B cell (primary cell): ENCODE results near the gene CRACR2A. TPM values are rescaled to one million over a fixed set of nuclear protein-coding genes. Genes with fewer than 3 reads are reported as not detected.

ENCODE experiments used
- ATAC-seq: fragments of 200-7000 bp; cut with Tn5 transposase; one replicate; pipeline ENCODE4 v1.10.0; 2021; ENCODE audit warnings: low read depth, mild to moderate bottlenecking, moderate number of reproducible peaks, moderate library complexity
- CTCF ChIA-PET: fragments of 350-600 bp; sonication (Branson Sonifier 250); formaldehyde crosslinking; loops from one replicate; lab custom pipeline; 2021; ENCODE audit warnings: antibody characterized with exemption, inconsistent platforms; lab: Charles Lee
- POLR2A ChIA-PET: fragments of 350-600 bp; sonication (Branson Sonifier 250); formaldehyde crosslinking; loops from one replicate; lab custom pipeline; 2021; ENCODE audit warnings: antibody characterized with exemption; lab: Charles Lee
- DNase-seq: peaks from one replicate; pipeline ENCODE4 v3.0.0; 2013
- H2AFZ ChIP-seq: 2 replicates; pipeline ENCODE4 v1.6.1; 2012; ENCODE audit warnings: mild to moderate bottlenecking, low read depth, low read length; ENCODE audit not compliant: insufficient read depth, poor library complexity, severe bottlenecking
- H3K27ac ChIP-seq, 2 donors: 1 replicate in 1 of 2; 2 replicates in 1 of 2; pipeline ENCODE4 v1.5.1; 2012 to 2013; ENCODE audit warnings: low read length in 2 of 2, mild to moderate bottlenecking in 2 of 2, moderate library complexity in 1 of 2
- H3K27me3 ChIP-seq, 4 experiments: fragments of 200-600 bp in 1 of 4; sonication (generic) in 1 of 4; replicated peaks in 1 of 4; 1 replicate in 2 of 4; 2 replicates in 2 of 4; pipeline versions ENCODE4 v1.6.1 to v1.7.0; 2013 to 2016; ENCODE audit warnings: low read length in 3 of 4, mild to moderate bottlenecking in 2 of 4, mixed read lengths in 1 of 4, moderate library complexity in 1 of 4; ENCODE audit not compliant: insufficient read depth in 4 of 4, control insufficient read depth in 3 of 4; ENCODE audit errors: control extremely low read depth in 1 of 4
- H3K36me3 ChIP-seq, 2 experiments: replicated peaks in 1 of 2; 1 replicate in 1 of 2; 2 replicates in 1 of 2; pipeline versions ENCODE4 v1.6.1 to v1.7.1; 2013; ENCODE audit warnings: low read length in 1 of 2; ENCODE audit not compliant: insufficient read depth in 2 of 2, control insufficient read depth in 1 of 2; ENCODE audit errors: control extremely low read depth in 1 of 2, extremely low read depth in 1 of 2
- H3K4me1 ChIP-seq, 2 donors: fragments of 200-600 bp in 1 of 2; sonication (generic) in 1 of 2; 1 replicate in 1 of 2; 2 replicates in 1 of 2; pipeline versions ENCODE4 v1.5.1 to v1.6.1; 2013 to 2017; ENCODE audit warnings: low read length in 2 of 2; ENCODE audit not compliant: control insufficient read depth in 2 of 2, insufficient read depth in 2 of 2
- H3K4me2 ChIP-seq: replicated peaks from 2 replicates; pipeline ENCODE3; 2012; ENCODE audit warnings: mild to moderate bottlenecking, low read depth, low read length; ENCODE audit not compliant: poor library complexity, severe bottlenecking
- H3K4me3 ChIP-seq, 5 experiments: fragments of 200-600 bp in 1 of 5; sonication (generic) in 1 of 5; 1 replicate in 3 of 5; 2 replicates in 2 of 5; pipeline versions ENCODE4 v1.5.1 to v1.7.0; 2011 to 2016; ENCODE audit warnings: low read length in 4 of 5, mild to moderate bottlenecking in 4 of 5, low read depth in 2 of 5, control low read depth in 1 of 5, moderate library complexity in 1 of 5; ENCODE audit not compliant: insufficient read depth in 1 of 5; ENCODE audit errors: control extremely low read depth in 1 of 5, extremely low read depth in 1 of 5
- H3K79me2 ChIP-seq: fragments of 200-600 bp; sonication (generic); one replicate; pipeline ENCODE4 v1.6.0; 2016; ENCODE audit warnings: low read length; ENCODE audit not compliant: control insufficient read depth, insufficient read depth
- H3K9ac ChIP-seq: fragments of 200-600 bp; sonication (generic); 2 replicates; pipeline ENCODE4 v1.6.1; 2017; ENCODE audit warnings: mild to moderate bottlenecking, low read length, moderate library complexity
- H3K9me3 ChIP-seq, 3 donors: one replicate each; pipeline versions ENCODE4 v1.6.1 to v1.7.1; 2013; ENCODE audit warnings: low read length in 2 of 3; ENCODE audit not compliant: control insufficient read depth in 2 of 3, insufficient read depth in 1 of 3; ENCODE audit errors: control extremely low read depth in 1 of 3
- H4K20me1 ChIP-seq: 2 replicates; pipeline ENCODE4 v1.6.0; 2012; ENCODE audit warnings: mild to moderate bottlenecking, low read length; ENCODE audit not compliant: insufficient read depth, control insufficient read depth, poor library complexity, severe bottlenecking
- H3K27ac Mint-ChIP-seq: one replicate; pipeline ENCODE4 v1.8.0; 2021; ENCODE audit warnings: mixed read lengths
- H3K27me3 Mint-ChIP-seq: one replicate; pipeline ENCODE4 v1.8.0; 2021; ENCODE audit warnings: mixed read lengths
- H3K4me1 Mint-ChIP-seq: one replicate; pipeline ENCODE4 v1.8.0; 2021; ENCODE audit warnings: mixed read lengths
- H3K4me3 Mint-ChIP-seq: one replicate; pipeline ENCODE4 v1.8.0; 2021; ENCODE audit warnings: mixed read lengths
- H3K9me3 Mint-ChIP-seq: one replicate; pipeline ENCODE4 v1.8.0; 2022; ENCODE audit warnings: mixed read lengths; ENCODE audit not compliant: insufficient read depth
- EZH2 ChIP-seq: IDR thresholded peaks from 2 replicates; pipeline ENCODE4 v1.6.1; 2012; ENCODE audit warnings: borderline replicate concordance, low read depth, mild to moderate bottlenecking, moderate library complexity, low read length; ENCODE audit not compliant: insufficient read depth, poor library complexity, severe bottlenecking
- WGBS: methylation state at CpG from one replicate; pipeline ENCODE4 v1.1.5; 2013; ENCODE audit warnings: missing lambda C conversion rate; ENCODE audit not compliant: insufficient coverage; 5-methylcytosine and 5-hydroxymethylcytosine counted together
- intact Hi-C: fragments of 100-400 bp; cut with micrococcal nuclease; formaldehyde crosslinking; loops from one replicate; pipeline ENCODE4 v1.10.0; 2022
- polyA plus RNA-seq: library from polyadenylated mRNA; depleted of rRNA; stranded (reverse); fragments of >200 nt; gene quantifications from 2 replicates; pipeline ENCODE4 v1.2.3, GENCODE V29; 2012
- total RNA-seq, 2 donors: library from RNA; stranded (reverse); fragments of 120-200 nt in 1 of 2; gene quantifications; 1 replicate in 1 of 2; 2 replicates in 1 of 2; pipeline versions ENCODE4 v1.2.3 to v1.2.4, GENCODE V29; 2013 to 2022
- TF ChIP-seq, protein P1 (sequence below): fragments of 200-600 bp; IDR thresholded peaks from one replicate; pipeline ENCODE4 v1.8.0; 2022; ENCODE audit warnings: antibody characterized with exemption, mild to moderate bottlenecking

CRACR2A gene
- total and polyA plus RNA-seq, 2 donors (not counting 1 experiment from before 2014, with no cell fraction given), result 15.2 to 26.1 TPM

DNA sequence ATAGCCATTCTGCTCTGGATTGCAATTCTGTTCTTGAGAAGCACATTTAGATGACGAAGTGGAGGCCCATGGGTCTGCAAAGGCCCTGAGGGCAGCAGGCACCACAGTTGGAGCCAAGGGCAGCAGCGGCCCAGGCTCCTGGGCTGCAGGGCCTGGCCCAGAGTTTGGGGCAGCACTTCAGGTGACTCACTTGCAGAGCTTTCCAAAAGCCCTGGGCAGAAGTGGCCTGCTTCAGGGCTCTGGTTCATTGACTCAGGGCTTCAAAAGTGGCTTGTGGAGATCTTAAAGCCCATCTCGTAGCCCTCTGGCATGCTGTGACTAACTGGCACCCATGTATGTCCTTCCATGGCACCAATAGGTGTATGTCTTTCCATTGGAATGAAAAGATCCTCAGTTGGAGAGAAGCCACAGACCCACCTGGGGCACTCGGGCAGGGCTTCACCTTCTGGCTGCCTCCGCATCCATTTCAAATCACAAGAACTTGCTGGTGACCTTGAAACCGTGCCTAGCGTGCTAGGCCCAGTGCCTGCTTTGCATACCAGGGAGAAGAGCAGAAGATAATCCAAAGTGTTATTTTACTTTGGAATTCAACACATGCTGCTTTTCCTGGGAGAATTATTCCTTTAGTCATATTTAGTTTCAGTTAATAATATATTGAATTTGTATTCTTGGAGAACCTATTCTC, 155.2 kb downstream of the CRACR2A start:
- CTCF ChIA-PET, result no interaction called here
- Mint-ChIP-seq H3K4me1 (no peaks in the 10 kb centered on the region), H3K4me3 (no peak overlapping the region)

DNA sequence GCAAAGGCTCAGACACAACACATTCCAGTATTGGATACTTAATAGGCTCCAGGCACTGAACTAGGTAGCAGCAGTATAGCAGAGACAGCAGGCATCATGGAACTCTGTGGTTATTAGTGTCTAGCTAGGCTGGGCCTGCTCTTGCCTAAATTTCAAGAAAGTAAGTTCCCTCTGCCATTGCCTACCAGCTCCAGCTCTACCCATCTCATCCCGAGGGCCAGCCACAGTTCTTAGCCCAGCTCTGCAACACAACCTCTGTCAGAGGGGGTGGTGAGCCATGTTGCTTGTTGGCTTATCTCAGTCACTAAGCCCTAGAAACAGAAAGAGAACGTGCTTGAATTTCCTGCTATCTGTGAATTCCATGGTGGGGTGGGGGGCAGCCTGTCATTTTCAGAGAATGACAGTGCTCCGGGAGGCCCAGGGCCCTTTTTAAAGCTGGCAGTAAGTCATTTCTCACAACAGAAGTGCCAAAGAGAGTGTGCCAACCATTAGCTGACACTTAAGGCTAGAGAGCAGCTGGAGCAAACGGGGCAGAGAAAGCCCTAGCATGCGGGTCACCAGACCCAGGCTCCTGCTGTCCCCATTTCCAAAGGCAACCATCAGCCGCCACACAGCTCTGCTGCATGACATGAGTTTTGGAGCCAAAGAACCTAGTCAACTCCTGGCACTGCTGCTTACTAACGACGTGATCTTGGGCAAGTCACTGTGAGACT, 156.1 kb downstream of the CRACR2A start:
- intact Hi-C loops, result no loop called here
- WGBS, result 97% methylated on average over 6 of the region's 8 CpGs
- ChIA-PET CTCF (no interaction called here), POLR2A (no interaction called here)
- Mint-ChIP-seq H3K4me3 (no peak overlapping the region), H3K9me3 (no peaks in the 10 kb centered on the region), H3K4me1 (no peaks in the 10 kb centered on the region), H3K27ac (no peak overlapping the region), H3K27me3 (peaks cover 11% of the 10 kb centered on the region)
- no peak for DNase-seq
- Histone ChIP-seq H3K9ac (no peak overlapping the region), H3K4me1 (no peaks in the 10 kb centered on the region), H4K20me1 (no peaks in the 10 kb centered on the region), H3K36me3 (no peaks in the 10 kb centered on the region), H3K27me3 (no peaks in the 10 kb centered on the region), H3K27ac (no peak overlapping the region), H3K4me2 (no peak overlapping the region), H3K9me3 (no peaks in the 10 kb centered on the region), H2AFZ (no peak overlapping the region), H3K4me3 (no peak overlapping the region), H3K79me2 (no peaks in the 10 kb centered on the region)
- TF ChIP-seq EZH2, result no peak
- no peak for ATAC-seq

More for the DNA sequence above, 155.2 kb downstream of the CRACR2A start:
- no peak overlapping the region for H2AFZ ChIP-seq
- Mint-ChIP-seq H3K27me3 (peaks cover 11% of the 10 kb centered on the region), H3K27ac (no peak overlapping the region), H3K9me3 (no peaks in the 10 kb centered on the region)
- no peak overlapping the region for H3K27ac ChIP-seq
- no peak for TF ChIP-seq EZH2
- TF ChIP-seq, protein P1, sequence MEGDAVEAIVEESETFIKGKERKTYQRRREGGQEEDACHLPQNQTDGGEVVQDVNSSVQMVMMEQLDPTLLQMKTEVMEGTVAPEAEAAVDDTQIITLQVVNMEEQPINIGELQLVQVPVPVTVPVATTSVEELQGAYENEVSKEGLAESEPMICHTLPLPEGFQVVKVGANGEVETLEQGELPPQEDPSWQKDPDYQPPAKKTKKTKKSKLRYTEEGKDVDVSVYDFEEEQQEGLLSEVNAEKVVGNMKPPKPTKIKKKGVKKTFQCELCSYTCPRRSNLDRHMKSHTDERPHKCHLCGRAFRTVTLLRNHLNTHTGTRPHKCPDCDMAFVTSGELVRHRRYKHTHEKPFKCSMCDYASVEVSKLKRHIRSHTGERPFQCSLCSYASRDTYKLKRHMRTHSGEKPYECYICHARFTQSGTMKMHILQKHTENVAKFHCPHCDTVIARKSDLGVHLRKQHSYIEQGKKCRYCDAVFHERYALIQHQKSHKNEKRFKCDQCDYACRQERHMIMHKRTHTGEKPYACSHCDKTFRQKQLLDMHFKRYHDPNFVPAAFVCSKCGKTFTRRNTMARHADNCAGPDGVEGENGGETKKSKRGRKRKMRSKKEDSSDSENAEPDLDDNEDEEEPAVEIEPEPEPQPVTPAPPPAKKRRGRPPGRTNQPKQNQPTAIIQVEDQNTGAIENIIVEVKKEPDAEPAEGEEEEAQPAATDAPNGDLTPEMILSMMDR, result no peak
- no peaks in the 10 kb centered on the region for H4K20me1 ChIP-seq
- intact Hi-C loops, result no loop called here
- DNase-seq, result no peak
- no peak overlapping the region for H3K4me2 ChIP-seq
- H3K4me3 ChIP-seq, result no peak overlapping the region
- no peaks in the 10 kb centered on the region for H3K27me3 ChIP-seq
- WGBS, result 91% methylated on average over 5 of the region's 7 CpGs
- H3K79me2 ChIP-seq, result no peaks in the 10 kb centered on the region
- no peaks in the 10 kb centered on the region for H3K36me3 ChIP-seq
- POLR2A ChIA-PET, result no interaction called here
- H3K9ac ChIP-seq, result no peak overlapping the region
- H3K9me3 ChIP-seq, result no peaks in the 10 kb centered on the region
- H3K4me1 ChIP-seq, result no peaks in the 10 kb centered on the region
- no peak for ATAC-seq
